ENCODE data around the gene KCNG2. TPM values are rescaled to one million over a fixed set of nuclear protein-coding genes. Genes with fewer than 3 reads are reported as not detected.

Gene KCNG2
- total RNA-seq, 2 experiments from 2014 or later, result not detected

DNA sequence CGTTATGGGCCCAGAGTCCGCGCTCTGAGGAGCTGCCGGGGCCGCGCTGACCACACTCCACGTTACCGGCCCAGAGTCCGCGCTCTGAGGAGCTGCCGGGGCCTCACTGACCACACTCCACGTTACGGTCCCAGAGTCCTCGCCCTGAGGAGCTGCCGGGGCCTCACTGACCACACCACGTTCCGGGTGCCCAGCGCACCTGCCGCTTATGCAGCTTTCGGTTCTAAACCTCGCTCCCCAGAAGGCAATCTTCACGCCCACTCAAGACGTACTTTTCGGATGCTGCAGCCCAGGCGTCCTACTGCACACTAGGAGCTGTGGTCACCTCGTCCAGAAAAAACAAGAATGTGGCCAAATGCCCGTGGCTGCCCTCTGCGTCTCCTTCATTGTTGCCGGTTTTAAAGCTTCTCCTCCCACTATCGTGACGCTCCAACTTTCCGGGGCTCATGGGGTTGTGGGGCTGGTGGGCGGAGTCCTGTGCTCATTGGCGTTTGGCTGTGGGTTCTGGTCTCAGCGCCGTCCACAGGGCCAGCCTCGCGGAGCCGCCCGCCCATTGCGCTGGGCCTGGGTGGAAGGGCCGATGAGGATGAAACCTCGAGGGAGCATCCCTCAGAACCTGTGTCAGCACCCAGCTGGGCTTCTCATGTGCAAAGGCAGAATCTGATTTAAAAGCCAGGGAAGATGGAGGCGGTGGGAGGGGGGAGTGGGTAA is 11.9 kb downstream of the KCNG2 start:
- no peaks in the 10 kb centered on the region for H3K36me3 ChIP-seq (ENCODE audit: insufficient read depth, low read length)
- ChIA-PET CTCF (ENCODE audit: unreplicated experiment) (no interaction called here), POLR2A (no interaction called here)
- no peak overlapping the region for H2AFZ ChIP-seq (ENCODE audit: low read length)
- H3K4me1 ChIP-seq (ENCODE audit: insufficient read depth, low read length, poor library complexity, severe bottlenecking), result peaks cover 8% of the 10 kb centered on the region
- no peak for DNase-seq (ENCODE audit: low spot score)
- H3K27ac ChIP-seq (ENCODE audit: low read depth, low read length, poor library complexity, severe bottlenecking), result no peak overlapping the region
- H3K9me2 ChIP-seq (ENCODE audit: insufficient read depth, low read length), result no peaks in the 10 kb centered on the region
- no peaks in the 10 kb centered on the region for H3K79me2 ChIP-seq (ENCODE audit: insufficient read depth, low read depth, low read length)
- TF ChIP-seq, protein P1, sequence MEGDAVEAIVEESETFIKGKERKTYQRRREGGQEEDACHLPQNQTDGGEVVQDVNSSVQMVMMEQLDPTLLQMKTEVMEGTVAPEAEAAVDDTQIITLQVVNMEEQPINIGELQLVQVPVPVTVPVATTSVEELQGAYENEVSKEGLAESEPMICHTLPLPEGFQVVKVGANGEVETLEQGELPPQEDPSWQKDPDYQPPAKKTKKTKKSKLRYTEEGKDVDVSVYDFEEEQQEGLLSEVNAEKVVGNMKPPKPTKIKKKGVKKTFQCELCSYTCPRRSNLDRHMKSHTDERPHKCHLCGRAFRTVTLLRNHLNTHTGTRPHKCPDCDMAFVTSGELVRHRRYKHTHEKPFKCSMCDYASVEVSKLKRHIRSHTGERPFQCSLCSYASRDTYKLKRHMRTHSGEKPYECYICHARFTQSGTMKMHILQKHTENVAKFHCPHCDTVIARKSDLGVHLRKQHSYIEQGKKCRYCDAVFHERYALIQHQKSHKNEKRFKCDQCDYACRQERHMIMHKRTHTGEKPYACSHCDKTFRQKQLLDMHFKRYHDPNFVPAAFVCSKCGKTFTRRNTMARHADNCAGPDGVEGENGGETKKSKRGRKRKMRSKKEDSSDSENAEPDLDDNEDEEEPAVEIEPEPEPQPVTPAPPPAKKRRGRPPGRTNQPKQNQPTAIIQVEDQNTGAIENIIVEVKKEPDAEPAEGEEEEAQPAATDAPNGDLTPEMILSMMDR (conservative IDR thresholded peaks at IDR 0.05; ENCODE audit: low read length), result no peak
- TF ChIP-seq EZH2phosphoT487 (IDR thresholded peaks at IDR 0.05; ENCODE audit: borderline replicate concordance, low read depth, low read length), result no peak
- H3K9me3 ChIP-seq (ENCODE audit: low read length), result no peaks in the 10 kb centered on the region
- H3K4me2 ChIP-seq (ENCODE audit: low read length), result no peak overlapping the region
- BruUV-seq (replicated peaks), result no TSS peak
- no peaks in the 10 kb centered on the region for H4K20me1 ChIP-seq (ENCODE audit: insufficient read depth, low read length)
- no peak overlapping the region for H3K4me3 ChIP-seq (ENCODE audit: low read depth, low read length, poor library complexity, severe bottlenecking)
- intact Hi-C loops (cut with micrococcal nuclease; ENCODE audit: unreplicated experiment), result no loop called here

DNA sequence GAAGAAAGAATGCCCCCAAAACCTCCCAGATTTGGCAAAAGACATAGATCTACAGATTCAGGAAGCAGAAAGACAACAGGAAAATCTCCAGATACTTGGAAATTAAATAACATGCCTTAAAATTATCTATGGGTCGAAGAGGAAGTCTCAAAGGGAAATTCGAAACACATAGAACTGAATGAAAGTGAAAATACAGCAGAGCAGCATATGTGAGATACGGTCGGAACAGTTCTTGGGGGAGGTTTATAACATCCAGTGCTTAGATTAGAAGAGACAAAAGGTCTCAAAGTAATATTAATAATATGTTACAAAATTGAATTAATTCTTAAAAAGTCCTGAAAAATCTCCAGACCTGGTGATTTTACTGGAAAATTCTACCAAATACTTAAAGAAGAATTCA is 14.3 kb downstream of the KCNG2 start:
- no peaks in the 10 kb centered on the region for H4K20me1 ChIP-seq (ENCODE audit: insufficient read depth, low read length)
- no peak overlapping the region for H3K27ac ChIP-seq (ENCODE audit: low read depth, low read length, poor library complexity, severe bottlenecking)
- H3K79me2 ChIP-seq (ENCODE audit: insufficient read depth, low read depth, low read length), result no peaks in the 10 kb centered on the region
- H3K4me3 ChIP-seq (ENCODE audit: low read depth, low read length, poor library complexity, severe bottlenecking), result no peak overlapping the region
- H2AFZ ChIP-seq (ENCODE audit: low read length), result no peak overlapping the region
- CTCF ChIA-PET (ENCODE audit: unreplicated experiment), result no interaction called here
- intact Hi-C loops (cut with micrococcal nuclease; ENCODE audit: unreplicated experiment), result no loop called here
- TF ChIP-seq EZH2phosphoT487 (IDR thresholded peaks at IDR 0.05; ENCODE audit: borderline replicate concordance, low read depth, low read length), result no peak
- TF ChIP-seq, protein P1 (conservative IDR thresholded peaks at IDR 0.05; ENCODE audit: low read length), result no peak
- no peaks in the 10 kb centered on the region for H3K9me2 ChIP-seq (ENCODE audit: insufficient read depth, low read length)
- H3K9me3 ChIP-seq (ENCODE audit: low read length), result no peaks in the 10 kb centered on the region
- POLR2A ChIA-PET, result no interaction called here
- no peak for DNase-seq (ENCODE audit: low spot score)
- H3K4me2 ChIP-seq (ENCODE audit: low read length), result no peak overlapping the region
- no peaks in the 10 kb centered on the region for H3K4me1 ChIP-seq (ENCODE audit: insufficient read depth, low read length, poor library complexity, severe bottlenecking)
- no TSS peak for BruUV-seq (replicated peaks)
- H3K36me3 ChIP-seq (ENCODE audit: insufficient read depth, low read length), result no peaks in the 10 kb centered on the region

DNA sequence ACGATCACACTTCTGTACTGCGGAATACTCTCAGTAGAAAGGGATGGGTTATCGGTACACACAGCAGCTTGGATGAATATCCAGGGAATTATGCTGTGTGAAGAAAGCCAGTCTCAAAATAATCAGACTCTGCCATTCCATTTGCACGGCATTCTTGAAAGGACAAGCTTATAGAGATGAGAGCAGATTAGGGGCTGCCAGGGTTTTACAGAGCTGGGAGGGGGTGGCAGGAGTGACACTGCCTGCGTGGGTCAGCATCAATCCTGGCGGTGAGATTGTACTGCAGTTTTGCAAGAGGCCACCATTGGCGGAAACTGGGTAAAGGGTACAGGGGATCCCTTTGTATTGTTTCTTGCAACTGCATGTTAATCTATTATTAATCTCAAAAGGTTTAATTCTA is 16.6 kb downstream of the KCNG2 start:
- no TSS peak for BruUV-seq (replicated peaks)
- intact Hi-C loops (cut with micrococcal nuclease; ENCODE audit: unreplicated experiment), result no loop called here
- Histone ChIP-seq H3K9me2 (ENCODE audit: insufficient read depth, low read length) (no peaks in the 10 kb centered on the region), H3K79me2 (ENCODE audit: insufficient read depth, low read depth, low read length) (no peaks in the 10 kb centered on the region), H3K27ac (ENCODE audit: low read depth, low read length, poor library complexity, severe bottlenecking) (no peak overlapping the region), H3K9me3 (ENCODE audit: low read length) (no peaks in the 10 kb centered on the region), H3K4me3 (ENCODE audit: low read depth, low read length, poor library complexity, severe bottlenecking) (no peak overlapping the region), H2AFZ (ENCODE audit: low read length) (no peak overlapping the region), H3K4me2 (ENCODE audit: low read length) (no peak overlapping the region), H3K4me1 (ENCODE audit: insufficient read depth, low read length, poor library complexity, severe bottlenecking) (peaks cover 14% of the 10 kb centered on the region), H3K36me3 (ENCODE audit: insufficient read depth, low read length) (no peaks in the 10 kb centered on the region), H4K20me1 (ENCODE audit: insufficient read depth, low read length) (no peaks in the 10 kb centered on the region)
- no peak for DNase-seq (ENCODE audit: low spot score)
- CTCF ChIA-PET (ENCODE audit: unreplicated experiment), result no interaction called here
- no peak for TF ChIP-seq EZH2phosphoT487 (IDR thresholded peaks at IDR 0.05; ENCODE audit: borderline replicate concordance, low read depth, low read length)
- TF ChIP-seq, protein P1 (conservative IDR thresholded peaks at IDR 0.05; ENCODE audit: low read length), result no peak
- POLR2A ChIA-PET, result no interaction called here

All from OCI-LY7 (cell line).